CD4-positive, alpha-beta T cell treated with Interleukin-17A for 4 hours (primary cell): Measurements from ENCODE around the gene KCNQ1.

Experiments
- DNase-seq: peaks from one replicate; pipeline ENCODE4 v3.0.0-alpha.2; 2020; ENCODE audit warnings: mixed read lengths

KCNQ1 gene

GRCh38 chr11:2792381-2793250 lies 347.8 kb downstream of the KCNQ1 start:
- no peak for DNase-seq

GRCh38 chr11:2793701-2794045 lies 348.9 kb downstream of the KCNQ1 start:
- no peak for DNase-seq

GRCh38 chr11:2794046-2794967 lies 349.5 kb downstream of the KCNQ1 start:
- no peak for DNase-seq

- DNase-seq, result no peak
Measured at GRCh38 chr11:2794968-2795322, 350.1 kb downstream of the KCNQ1 start.

- DNase-seq, result no peak
Measured at GRCh38 chr11:2795491-2795991, 350.7 kb downstream of the KCNQ1 start.

GRCh38 chr11:2796091-2796490 lies 351.3 kb downstream of the KCNQ1 start:
- no peak for DNase-seq

- DNase-seq, result no peak
Measured at GRCh38 chr11:2796508-2797113, 351.8 kb downstream of the KCNQ1 start.

- no peak for DNase-seq
Measured at GRCh38 chr11:2797121-2797711, 352.4 kb downstream of the KCNQ1 start.

- DNase-seq, result no peak
Measured at GRCh38 chr11:2797741-2798361, 353.0 kb downstream of the KCNQ1 start.

GRCh38 chr11:2798951-2799761 lies 354.3 kb downstream of the KCNQ1 start:
- no peak for DNase-seq

GRCh38 chr11:2799881-2800654 lies 355.3 kb downstream of the KCNQ1 start:
- no peak for DNase-seq

- DNase-seq, result no peak
Measured at GRCh38 chr11:2800655-2801531, 356.1 kb downstream of the KCNQ1 start.

GRCh38 chr11:2801711-2802388 lies 357.0 kb downstream of the KCNQ1 start:
- no peak for DNase-seq

- DNase-seq, result no peak
Measured at GRCh38 chr11:2802389-2803185, 357.8 kb downstream of the KCNQ1 start.

- DNase-seq, result no peak
Measured at GRCh38 chr11:2803186-2804091, 358.6 kb downstream of the KCNQ1 start.

GRCh38 chr11:2804189-2804588 lies 359.4 kb downstream of the KCNQ1 start:
- no peak for DNase-seq
